H9 (cell line): Measurements from ENCODE around the gene LOXHD1. TPM values are rescaled to one million over a fixed set of nuclear protein-coding genes. Genes with fewer than 3 reads are reported as not detected.

ENCODE experiments used
- DNase-seq: peaks from one replicate; pipeline ENCODE4 v3.0.0-alpha.2; 2017
- H2AFZ ChIP-seq: one replicate; pipeline ENCODE4 v1.6.1; 2013; ENCODE audit warnings: mild to moderate bottlenecking, low read length, control low read depth, moderate library complexity
- H2AK5ac ChIP-seq: 2 replicates; pipeline ENCODE4 v1.6.1; 2013; ENCODE audit warnings: low read length, control low read depth, mixed read lengths; ENCODE audit not compliant: insufficient read length
- H2BK120ac ChIP-seq: one replicate; pipeline ENCODE4 v1.6.1; 2013; ENCODE audit warnings: low read depth, mild to moderate bottlenecking, low read length, control low read depth, inconsistent platforms; ENCODE audit not compliant: poor library complexity, severe bottlenecking
- H2BK12ac ChIP-seq: 2 replicates; pipeline ENCODE4 v1.6.1; 2013; ENCODE audit warnings: low read length, control low read depth, mixed read lengths, low read depth; ENCODE audit not compliant: insufficient read length
- H2BK15ac ChIP-seq: 2 replicates; pipeline ENCODE4 v1.6.1; 2013; ENCODE audit warnings: low read depth, low read length, control low read depth
- H2BK20ac ChIP-seq: one replicate; pipeline ENCODE4 v1.6.1; 2013; ENCODE audit warnings: low read depth, mild to moderate bottlenecking, low read length, control low read depth, inconsistent platforms; ENCODE audit not compliant: poor library complexity, severe bottlenecking
- H2BK5ac ChIP-seq: 2 replicates; pipeline ENCODE4 v1.6.1; 2013; ENCODE audit warnings: low read length, control low read depth, mixed read lengths; ENCODE audit not compliant: insufficient read length
- H3K14ac ChIP-seq: 2 replicates; pipeline ENCODE4 v1.6.1; 2013; ENCODE audit warnings: low read length, control low read depth; ENCODE audit not compliant: insufficient read depth
- H3K18ac ChIP-seq: 2 replicates; pipeline ENCODE4 v1.6.1; 2013; ENCODE audit warnings: low read depth, mild to moderate bottlenecking, mixed read lengths, low read length, control low read depth; ENCODE audit not compliant: insufficient read length
- H3K23ac ChIP-seq: 2 replicates; pipeline ENCODE4 v1.6.1; 2013; ENCODE audit warnings: low read length, control low read depth, mixed read lengths, low read depth; ENCODE audit not compliant: insufficient read length
- H3K23me2 ChIP-seq: 2 replicates; pipeline ENCODE4 v1.6.1; 2013; ENCODE audit warnings: low read depth, mild to moderate bottlenecking, mixed read lengths, low read length, control low read depth; ENCODE audit not compliant: insufficient read length, poor library complexity, severe bottlenecking
- H3K27ac ChIP-seq: 2 replicates; pipeline ENCODE4 v1.5.1; 2013; ENCODE audit warnings: low read length, control low read depth, mixed read lengths, low read depth; ENCODE audit not compliant: insufficient read length
- H3K27me3 ChIP-seq: 2 replicates; pipeline ENCODE4 v1.6.1; 2013; ENCODE audit warnings: low read length, control low read depth, inconsistent platforms; ENCODE audit not compliant: insufficient read depth
- H3K4ac ChIP-seq: 2 replicates; pipeline ENCODE4 v1.6.1; 2013; ENCODE audit warnings: low read depth, mild to moderate bottlenecking, control low read depth, inconsistent platforms, low read length, moderate library complexity
- H3K4me1 ChIP-seq: 2 replicates; pipeline ENCODE4 v1.6.1; 2013; ENCODE audit warnings: low read length, control low read depth, inconsistent platforms; ENCODE audit not compliant: insufficient read depth
- H3K4me2 ChIP-seq: 2 replicates; pipeline ENCODE4 v1.6.1; 2013; ENCODE audit warnings: low read length, control low read depth, mixed read lengths; ENCODE audit not compliant: insufficient read length, insufficient read depth
- H3K56ac ChIP-seq: 2 replicates; pipeline ENCODE4 v1.6.1; 2013; ENCODE audit warnings: low read depth, mild to moderate bottlenecking, mixed read lengths, low read length, control low read depth; ENCODE audit not compliant: insufficient read length
- H3K79me1 ChIP-seq: 2 replicates; pipeline ENCODE4 v1.6.1; 2013; ENCODE audit warnings: low read depth, mild to moderate bottlenecking, moderate library complexity, low read length, control low read depth, inconsistent platforms; ENCODE audit not compliant: insufficient read depth, poor library complexity, severe bottlenecking
- H3K79me2 ChIP-seq: 2 replicates; pipeline ENCODE4 v1.6.1; 2013; ENCODE audit warnings: low read length, control low read depth, inconsistent platforms; ENCODE audit not compliant: insufficient read depth
- H3K9ac ChIP-seq: 2 replicates; pipeline ENCODE4 v1.6.1; 2013; ENCODE audit warnings: low read length, control low read depth, mixed read lengths; ENCODE audit not compliant: insufficient read length; ENCODE audit errors: extremely low read depth
- H3K9me3 ChIP-seq: one replicate; pipeline ENCODE4 v1.6.1; 2013; ENCODE audit warnings: low read depth, low read length, inconsistent platforms; ENCODE audit not compliant: control insufficient read depth
- H3T11ph ChIP-seq: one replicate; pipeline ENCODE4 v1.6.1; 2013; ENCODE audit warnings: mild to moderate bottlenecking, low read length, control low read depth, inconsistent platforms
- H4K20me1 ChIP-seq: one replicate; pipeline ENCODE4 v1.6.1; 2013; ENCODE audit not compliant: control insufficient read depth, insufficient read length, insufficient read depth
- H4K5ac ChIP-seq: 2 replicates; pipeline ENCODE4 v1.6.1; 2013; ENCODE audit warnings: low read depth, mild to moderate bottlenecking, mixed read lengths, low read length, control low read depth; ENCODE audit not compliant: insufficient read length
- H4K8ac ChIP-seq: replicated peaks from 2 replicates; pipeline ENCODE4 v1.6.1; 2013; ENCODE audit warnings: low read length, control low read depth, mixed read lengths, low read depth; ENCODE audit not compliant: insufficient read length
- H4K91ac ChIP-seq: 2 replicates; pipeline ENCODE4 v1.6.1; 2013; ENCODE audit warnings: low read depth, mild to moderate bottlenecking, moderate library complexity, mixed read lengths, low read length, control low read depth; ENCODE audit not compliant: insufficient read length
- H3K27ac Mint-ChIP-seq, 3 experiments: 2 replicates in 2 of 3; 3 replicates in 1 of 3; pipeline ENCODE4 v1.8.0; 2020 to 2021; ENCODE audit warnings: mixed read lengths in 3 of 3, mild to moderate bottlenecking in 1 of 3, moderate library complexity in 1 of 3
- H3K27me3 Mint-ChIP-seq: 2 replicates; pipeline ENCODE4 v1.8.0; 2021; ENCODE audit warnings: low read depth, mild to moderate bottlenecking, moderate library complexity, mixed read lengths
- H3K36me3 Mint-ChIP-seq, 3 experiments: 2 replicates in 2 of 3; 3 replicates in 1 of 3; pipeline ENCODE4 v1.8.0; 2020 to 2021; ENCODE audit warnings: low read depth in 3 of 3, mixed read lengths in 3 of 3; ENCODE audit not compliant: insufficient read depth in 1 of 3
- H3K4me1 Mint-ChIP-seq, 2 experiments: 2 replicates each; pipeline ENCODE4 v1.8.0; 2020; ENCODE audit warnings: mixed read lengths in 2 of 2
- H3K4me3 Mint-ChIP-seq, 2 experiments: 2 replicates in 1 of 2; 3 replicates in 1 of 2; pipeline ENCODE4 v1.8.0; 2020 to 2021; ENCODE audit warnings: mild to moderate bottlenecking in 2 of 2, mixed read lengths in 2 of 2, moderate library complexity in 1 of 2
- H3K9me3 Mint-ChIP-seq, 2 experiments: 2 replicates in 1 of 2; 3 replicates in 1 of 2; pipeline ENCODE4 v1.8.0; 2020; ENCODE audit warnings: mild to moderate bottlenecking in 2 of 2, mixed read lengths in 2 of 2, moderate library complexity in 1 of 2
- CTCF ChIP-seq: fragments of 200-600 bp; sonication (generic); conservative IDR thresholded peaks from 3 replicates; pipeline ENCODE4 v1.8.0; 2021; ENCODE audit warnings: antibody characterized with exemption, mild to moderate bottlenecking
- WGBS: extraction: QIAGEN DNeasy Blood & Tissue Kit; methylation state at CpG from one replicate; pipeline ENCODE4 v1.1.7; 2013; ENCODE audit warnings: missing lambda C conversion rate, low lambda C conversion rate, mixed read lengths; ENCODE audit not compliant: insufficient read length; ENCODE audit errors: extremely low coverage; 5-methylcytosine and 5-hydroxymethylcytosine counted together
- total RNA-seq: library from RNA; stranded (reverse); gene quantifications from 2 replicates; pipeline ENCODE4 v1.2.1, GENCODE V29; 2021

The LOXHD1 gene
- total RNA-seq, 1 experiment from 2014 or later = 0.07 TPM

GRCh38 chr18:46591783-46592391 is 65.1 kb downstream of the LOXHD1 start:
- H2AK5ac ChIP-seq = no peak overlapping the region
- no peaks in the 10 kb centered on the region for H4K20me1 ChIP-seq
- no peaks in the 10 kb centered on the region for H3K23me2 ChIP-seq
- H3K4me2 ChIP-seq = no peak overlapping the region
- no peaks in the 10 kb centered on the region for H3K27me3 ChIP-seq
- no peak overlapping the region for H2BK5ac ChIP-seq
- no peak overlapping the region for H2BK12ac ChIP-seq
- no peaks in the 10 kb centered on the region for H3K9me3 ChIP-seq
- H4K8ac ChIP-seq = no peak overlapping the region
- no peak overlapping the region for H4K91ac ChIP-seq
- H3K4me1 Mint-ChIP-seq = peaks cover 9 to 12% of the 10 kb centered on the region in 2 experiments; a peak in 3 of 4 replicates
- no peaks in the 10 kb centered on the region for H3K79me1 ChIP-seq
- H3K9ac ChIP-seq = no peak overlapping the region
- whole genome bisulfite sequencing = no CpG with 5 or more reads among the region's 7 CpGs
- H3K27ac ChIP-seq = no peak overlapping the region
- H3K18ac ChIP-seq = no peak overlapping the region
- no peaks in the 10 kb centered on the region for H3K9me3 Mint-ChIP-seq
- no peaks in the 10 kb centered on the region for H3K4me1 ChIP-seq
- H3T11ph ChIP-seq = no peak overlapping the region
- no peak for DNase-seq
- H3K23ac ChIP-seq = no peak overlapping the region
- no peak overlapping the region for H2BK20ac ChIP-seq
- no peak overlapping the region for H3K4ac ChIP-seq
- no peak overlapping the region for H3K56ac ChIP-seq
- no peak overlapping the region for H4K5ac ChIP-seq
- no peak for TF ChIP-seq CTCF
- no peaks in the 10 kb centered on the region for H3K79me2 ChIP-seq
- no peak overlapping the region for H3K27ac Mint-ChIP-seq
- H3K36me3 Mint-ChIP-seq = no peaks in the 10 kb centered on the region
- H3K14ac ChIP-seq = no peak overlapping the region
- H2BK15ac ChIP-seq = no peak overlapping the region
- peaks cover 2% of the 10 kb centered on the region; the same call in 1 of the 2 replicates for H3K27me3 Mint-ChIP-seq
- H3K4me3 Mint-ChIP-seq = no peak overlapping the region
- H2BK120ac ChIP-seq = no peak overlapping the region
- no peak overlapping the region for H2AFZ ChIP-seq
